Activated effector memory CD4-positive, alpha-beta T cell treated with Interleukin-2 at 50 U/mL for 16 hours (primary cell): ENCODE measurements around the gene FAM168A.
A peak's percentile ranks its signal among the peaks of the same experiment; 100 is the strongest.

Experiments used
- DNase-seq: peaks from one replicate; pipeline ENCODE4 v3.0.0-alpha.2; 2020

Gene FAM168A

DNA sequence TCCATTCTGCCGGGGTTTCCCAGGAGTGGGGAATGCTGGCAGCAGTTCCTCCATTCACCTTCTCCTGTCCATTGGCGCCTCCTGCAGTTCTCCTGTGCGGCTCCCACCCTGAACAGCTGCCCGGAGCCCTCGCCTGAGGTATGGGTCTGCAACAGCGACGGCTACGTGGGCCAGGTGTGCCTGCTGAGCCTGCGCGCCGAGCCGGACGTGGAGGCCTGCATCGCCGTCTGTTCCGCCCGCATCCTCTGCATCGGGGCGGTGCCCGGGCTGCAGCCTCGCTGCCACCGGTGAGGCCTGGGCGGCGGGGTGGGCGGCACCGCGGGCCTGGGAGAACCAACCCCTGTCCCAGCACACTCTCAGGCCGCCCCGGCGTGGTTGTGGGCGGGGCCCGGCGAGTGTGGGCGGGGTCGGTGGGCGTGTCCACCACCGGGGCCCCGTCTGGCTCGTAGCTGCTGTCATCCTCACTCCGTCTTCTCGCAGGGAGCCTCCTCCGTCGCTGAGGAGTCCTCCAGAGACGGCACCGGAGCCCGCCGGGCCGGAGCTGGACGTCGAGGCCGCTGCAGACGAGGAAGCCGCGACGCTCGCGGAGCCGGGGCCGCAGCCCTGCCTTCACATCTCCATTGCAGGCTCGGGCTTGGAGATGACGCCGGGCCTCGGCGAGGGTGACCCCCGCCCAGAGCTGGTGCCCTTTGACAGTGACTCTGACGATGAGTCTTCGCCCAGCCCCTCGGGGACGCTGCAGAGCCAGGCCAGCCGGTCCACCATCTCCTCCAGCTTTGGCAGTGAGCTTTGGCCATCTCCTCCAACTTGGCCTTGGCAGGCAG is 235.7 kb downstream of the FAM168A start:
- no peak for DNase-seq

DNA sequence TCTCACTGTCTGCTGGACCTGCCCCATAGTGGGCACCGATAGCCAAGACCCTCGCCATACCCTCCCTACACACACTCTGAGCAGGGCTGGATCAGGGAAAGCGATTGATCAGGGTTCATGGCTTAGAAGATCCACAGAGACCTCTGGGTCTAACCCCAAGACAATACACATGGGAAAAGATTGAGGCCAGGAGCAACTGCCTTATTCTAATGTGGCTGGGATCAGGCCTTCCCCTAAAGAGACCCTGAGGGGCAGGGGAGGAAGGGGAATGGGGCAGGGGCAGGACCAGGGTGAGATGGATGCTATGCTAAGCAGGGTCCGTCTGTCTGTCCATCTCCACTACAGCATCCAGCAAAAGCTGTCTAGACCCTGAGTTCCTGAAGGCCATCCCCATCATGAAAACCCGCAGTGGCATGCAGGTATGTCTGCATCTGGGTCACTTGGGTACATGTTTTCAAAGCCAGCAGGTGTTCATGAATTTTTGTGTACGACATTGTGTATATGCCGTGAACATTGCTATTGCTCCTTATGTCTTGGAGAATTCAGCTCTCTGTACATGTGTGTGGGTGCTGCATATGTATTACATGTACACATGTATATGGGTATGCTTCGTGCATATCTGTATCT is 237.1 kb downstream of the FAM168A start:
- DNase-seq = no peak

DNA sequence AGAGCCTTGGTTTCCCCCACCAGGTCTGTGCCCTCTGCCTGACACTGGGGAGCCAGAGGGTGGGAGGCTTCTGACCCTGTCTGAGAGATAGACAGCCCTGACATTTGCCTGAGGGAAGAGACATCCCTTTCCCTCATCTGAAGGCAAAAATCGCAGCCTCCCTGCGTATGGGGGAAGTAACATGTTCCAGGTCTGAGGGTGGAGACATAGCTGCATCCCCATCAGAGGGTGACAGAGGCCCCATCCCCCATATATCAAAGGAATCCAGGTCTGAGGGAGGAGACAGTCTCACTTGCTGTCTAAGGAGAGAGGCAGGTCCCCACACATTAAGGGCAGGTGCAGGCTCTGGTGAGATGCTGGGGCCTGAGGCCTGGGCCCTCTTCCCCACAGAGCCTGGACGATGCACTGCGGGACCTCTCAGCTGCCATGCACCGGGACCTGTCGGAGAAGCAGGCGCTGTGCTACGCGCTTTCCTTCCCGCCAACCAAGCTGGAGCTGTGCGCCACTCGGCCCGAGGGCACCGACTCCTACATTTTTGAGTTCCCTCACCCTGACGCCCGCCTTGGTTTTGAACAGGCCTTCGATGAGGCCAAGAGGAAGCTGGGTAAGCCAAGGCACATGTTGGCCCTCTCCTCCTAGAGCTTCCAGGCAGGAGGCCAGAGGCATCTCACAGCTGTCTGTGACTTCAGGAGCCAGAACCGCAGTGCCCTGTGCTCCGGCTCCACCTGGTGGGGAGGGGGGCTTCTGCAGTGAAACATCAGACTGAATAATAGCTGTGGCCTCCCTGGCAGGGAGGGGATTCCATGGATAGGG is 237.8 kb downstream of the FAM168A start:
- DNase-seq = no peak

DNA sequence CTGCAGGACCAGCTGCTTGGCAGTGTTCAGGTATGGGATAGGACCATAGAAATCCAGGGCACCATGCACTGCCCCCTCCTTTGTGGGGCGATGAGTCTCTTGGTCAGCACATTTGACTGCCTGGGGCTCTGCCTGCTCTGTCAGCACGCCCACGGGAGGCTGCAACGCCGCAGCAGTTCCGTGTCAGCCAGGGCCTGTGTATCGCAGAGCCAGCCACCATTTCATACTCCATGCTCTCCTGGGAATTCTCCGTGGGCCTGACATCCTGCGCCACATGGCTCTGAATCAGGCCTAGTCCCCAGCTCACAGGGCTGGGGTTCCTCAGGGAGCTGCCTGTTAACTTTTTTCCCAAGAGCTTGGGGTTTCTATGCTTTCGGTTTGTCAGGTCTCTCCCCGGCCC is 238.6 kb downstream of the FAM168A start:
- DNase-seq = no peak

DNA sequence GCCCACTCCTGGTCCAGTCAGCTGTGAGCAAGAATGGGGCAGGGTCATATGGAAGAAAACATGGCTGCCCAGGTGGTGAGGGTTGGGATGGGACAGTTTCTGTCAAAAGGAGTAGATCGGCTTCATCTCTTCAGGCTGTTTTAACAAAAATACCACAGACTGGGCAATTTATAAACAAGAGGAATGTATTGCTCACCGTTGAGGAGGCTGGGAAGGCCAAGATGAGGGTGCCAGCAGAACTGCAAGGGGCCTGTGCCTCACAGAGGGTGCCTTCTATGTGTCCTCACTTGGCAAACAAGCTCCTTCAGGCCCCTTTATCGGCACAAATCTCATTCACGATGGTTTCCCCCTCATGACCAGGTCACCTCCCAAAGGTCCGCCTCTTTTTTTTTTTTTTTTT is 239.8 kb downstream of the FAM168A start:
- DNase-seq = no peak

DNA sequence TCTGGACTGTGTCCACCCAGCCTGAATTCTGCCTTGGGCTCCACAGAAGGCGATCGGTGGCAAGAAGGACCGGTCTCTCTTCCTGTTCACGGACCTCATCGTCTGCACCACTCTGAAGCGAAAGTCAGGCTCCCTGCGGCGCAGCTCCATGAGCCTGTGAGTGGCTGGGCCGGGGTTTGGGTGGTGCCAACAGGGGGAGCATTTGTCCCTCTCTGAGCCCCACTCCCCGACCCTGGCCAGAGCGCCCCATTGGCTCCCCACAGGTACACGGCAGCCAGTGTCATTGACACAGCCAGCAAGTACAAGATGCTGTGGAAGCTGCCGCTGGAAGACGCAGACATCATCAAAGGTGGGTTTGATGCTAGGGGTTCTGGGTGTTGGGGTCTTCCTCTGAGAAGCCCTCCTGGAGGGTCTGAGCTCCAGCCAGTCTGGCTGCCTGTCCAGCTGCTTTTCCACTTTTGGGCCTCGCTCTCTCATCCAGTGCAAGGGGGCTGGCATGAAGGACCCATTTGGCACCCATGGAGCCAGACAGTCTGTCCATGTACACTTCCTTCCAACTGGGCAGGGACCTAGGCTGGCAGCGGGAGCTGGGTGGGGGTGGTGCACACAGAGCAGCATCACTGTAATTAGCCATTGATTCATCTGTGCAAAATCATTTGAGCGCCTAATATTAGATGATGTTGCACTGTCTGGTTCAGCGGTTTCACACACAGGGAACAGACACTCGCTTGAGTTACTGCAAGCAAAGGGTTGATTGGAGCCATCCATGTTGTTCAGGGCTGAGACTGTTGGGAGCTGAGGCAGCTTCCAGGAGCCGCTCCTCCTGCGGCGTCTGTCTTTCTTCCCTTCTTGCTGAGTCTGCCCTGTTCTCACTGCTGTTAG is 240.7 kb downstream of the FAM168A start:
- no peak for DNase-seq

DNA sequence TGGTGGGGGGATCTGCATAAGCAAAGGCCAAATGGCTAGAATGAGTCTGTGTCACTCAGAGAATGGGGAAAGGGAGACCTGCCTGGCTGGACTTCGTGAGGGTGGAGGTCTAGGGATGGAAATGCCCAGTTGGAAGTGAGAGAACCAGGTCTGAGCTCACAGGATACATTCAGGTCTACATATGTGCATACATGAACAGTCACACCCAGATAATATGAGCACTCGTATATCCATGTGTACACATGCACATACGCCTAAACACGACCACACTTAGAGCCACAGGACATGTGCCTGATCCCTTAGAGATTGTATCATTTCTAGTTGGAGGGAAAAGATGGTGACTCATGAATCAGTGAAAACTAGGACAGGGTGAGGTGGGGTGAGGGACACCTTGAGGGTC is 242.8 kb downstream of the FAM168A start:
- DNase-seq = no peak

DNA sequence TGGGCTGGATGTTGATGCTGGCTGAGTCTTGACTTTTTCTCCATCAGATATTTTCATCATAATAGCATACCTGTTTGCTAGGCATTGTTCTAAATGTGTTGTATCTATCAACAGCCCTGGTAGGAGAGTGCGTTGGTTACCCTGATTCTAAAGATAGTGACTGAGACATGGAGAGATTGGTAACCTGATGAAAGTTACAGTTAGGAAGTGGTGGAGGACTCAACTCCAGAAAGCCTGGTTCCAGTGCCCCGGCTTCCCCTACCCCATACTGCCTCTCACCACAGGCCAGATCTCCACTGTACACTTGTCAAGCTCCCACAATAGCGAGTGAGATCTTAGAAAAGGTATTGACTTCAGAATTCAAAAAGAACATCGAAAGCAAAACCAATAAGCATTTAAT is 244.5 kb downstream of the FAM168A start:
- DNase-seq = no peak

DNA sequence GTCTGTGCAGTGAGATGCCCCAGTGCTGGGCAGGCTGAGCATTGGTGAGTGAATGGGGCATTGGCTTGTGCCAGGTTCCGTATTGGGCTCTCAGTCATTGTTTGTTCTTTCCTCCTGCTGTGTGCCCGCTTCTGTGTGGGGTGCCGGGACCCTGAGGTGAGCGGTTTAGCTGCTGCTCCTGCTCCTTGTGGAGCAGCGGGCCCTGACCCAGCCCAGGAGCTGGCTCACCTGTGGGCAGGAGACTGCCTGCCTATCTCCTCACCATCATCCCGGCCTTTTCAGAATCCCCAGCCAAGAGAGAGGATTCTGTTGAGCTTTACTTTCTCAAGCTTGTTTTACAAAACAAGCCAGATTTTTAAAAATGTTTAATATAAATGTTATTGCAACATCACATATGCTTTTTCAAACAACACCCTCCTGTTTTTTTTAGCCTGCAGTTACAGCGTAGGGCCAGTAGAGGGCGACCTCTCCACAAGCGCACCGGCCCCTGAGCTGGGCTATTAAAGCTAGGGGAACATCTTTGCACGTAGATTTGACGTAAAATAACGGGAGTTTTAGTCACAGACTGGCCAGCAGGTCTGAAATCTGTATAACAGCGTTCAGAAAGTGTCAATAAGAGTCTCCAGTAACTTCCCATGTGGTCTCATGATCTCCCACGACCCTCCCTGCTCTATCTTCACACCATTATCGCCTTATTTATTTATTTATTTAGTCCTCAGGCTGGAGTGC is 246.8 kb downstream of the FAM168A start:
- peak; percentile 48 for DNase-seq
